Thymus (tissue), 11 donors: ENCODE data around the gene ADAMTS14. TPM values are rescaled to one million over a fixed set of nuclear protein-coding genes. Genes with fewer than 3 reads are reported as not detected.

Experiments used
- DNase-seq, 9 donors: peaks; one replicate each; pipeline ENCODE4 v3.0.0-alpha.2; 2013; ENCODE audit warnings: low spot score in 9 of 9, low read depth in 6 of 9, missing footprints in 1 of 9
- H3K27ac ChIP-seq, 2 donors: one replicate each; pipeline ENCODE4 v1.5.1; 2013; ENCODE audit warnings: control low read depth in 1 of 2, low read depth in 1 of 2, low read length in 1 of 2, mild to moderate bottlenecking in 1 of 2, moderate library complexity in 1 of 2
- H3K27me3 ChIP-seq, 2 donors: one replicate each; pipeline ENCODE4 v1.5.1; 2013; ENCODE audit warnings: low read length in 1 of 2; ENCODE audit not compliant: control insufficient read depth in 2 of 2, insufficient read depth in 1 of 2
- H3K36me3 ChIP-seq, 2 donors: one replicate each; pipeline ENCODE4 v1.5.1; 2013; ENCODE audit warnings: low read length in 1 of 2, mild to moderate bottlenecking in 1 of 2, moderate library complexity in 1 of 2; ENCODE audit not compliant: control insufficient read depth in 2 of 2, insufficient read depth in 2 of 2
- H3K4me1 ChIP-seq, 2 donors: one replicate each; pipeline ENCODE4 v1.5.1; 2013; ENCODE audit warnings: low read length in 2 of 2; ENCODE audit not compliant: control insufficient read depth in 2 of 2, insufficient read depth in 2 of 2
- H3K4me3 ChIP-seq, 2 donors: one replicate each; pipeline ENCODE4 v1.5.1; 2013; ENCODE audit warnings: low read length in 2 of 2, control low read depth in 1 of 2, mild to moderate bottlenecking in 1 of 2
- H3K9me3 ChIP-seq, 2 donors: one replicate each; pipeline ENCODE4 v1.5.1; 2013; ENCODE audit warnings: low read length in 1 of 2, mild to moderate bottlenecking in 1 of 2; ENCODE audit not compliant: control insufficient read depth in 2 of 2, insufficient read depth in 1 of 2
- WGBS: extraction: QIAGEN DNeasy Blood & Tissue Kit; methylation state at CpG from one replicate; pipeline ENCODE4 v1.1.7; 2013; 5-methylcytosine and 5-hydroxymethylcytosine counted together
- polyA plus RNA-seq: library from polyadenylated mRNA; stranded (reverse); fragments of 200-250 nt; gene quantifications from one replicate; pipeline ENCODE4 v1.2.3, GENCODE V29; 2013
- total RNA-seq: library from RNA; stranded (reverse); fragments of 120-200 nt; gene quantifications from one replicate; pipeline ENCODE4 v1.2.4, GENCODE V29; 2013
- donor health status: healthy.

The ADAMTS14 gene
- total and polyA plus RNA-seq, 2 donors, result 1.2 to 1.8 TPM

DNA sequence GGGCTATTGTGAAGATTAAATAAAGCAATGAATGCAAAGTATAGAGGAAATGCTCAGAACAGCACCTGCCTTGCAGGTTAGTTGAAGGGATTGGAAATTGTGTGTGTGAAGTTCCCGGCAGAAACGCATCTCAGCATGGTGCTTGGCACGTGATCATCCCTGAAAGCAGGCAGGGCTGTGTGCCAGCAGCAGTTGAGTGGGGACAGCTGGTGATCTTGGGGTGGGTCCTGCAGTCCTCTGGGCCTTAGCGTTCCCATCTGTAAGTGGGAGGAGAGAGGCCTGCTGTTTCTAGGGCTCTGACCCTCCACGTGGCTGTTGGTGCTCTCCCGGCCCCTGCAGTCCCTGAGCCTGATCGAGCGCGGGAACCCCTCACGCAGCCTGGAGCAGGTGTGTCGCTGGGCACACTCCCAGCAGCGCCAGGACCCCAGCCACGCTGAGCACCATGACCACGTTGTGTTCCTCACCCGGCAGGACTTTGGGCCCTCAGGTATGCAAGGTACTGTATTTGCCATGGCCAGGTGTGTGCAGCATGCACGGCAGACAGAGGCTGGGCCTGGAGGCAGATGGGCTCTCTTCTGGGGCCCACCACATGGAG is 57.6 kb downstream of the ADAMTS14 start:
- no peaks in the 10 kb centered on the region for H3K27me3 ChIP-seq
- H3K36me3 ChIP-seq, result no peaks in the 10 kb centered on the region
- H3K4me3 ChIP-seq, result no peak overlapping the region
- peaks cover 0 to 4% of the 10 kb centered on the region in 2 donors for H3K4me1 ChIP-seq
- no peak overlapping the region for H3K27ac ChIP-seq
- no peaks in the 10 kb centered on the region for H3K9me3 ChIP-seq
- DNase-seq, result no peak
- WGBS, result 95% methylated on average over 16 of the region's 16 CpGs

DNA sequence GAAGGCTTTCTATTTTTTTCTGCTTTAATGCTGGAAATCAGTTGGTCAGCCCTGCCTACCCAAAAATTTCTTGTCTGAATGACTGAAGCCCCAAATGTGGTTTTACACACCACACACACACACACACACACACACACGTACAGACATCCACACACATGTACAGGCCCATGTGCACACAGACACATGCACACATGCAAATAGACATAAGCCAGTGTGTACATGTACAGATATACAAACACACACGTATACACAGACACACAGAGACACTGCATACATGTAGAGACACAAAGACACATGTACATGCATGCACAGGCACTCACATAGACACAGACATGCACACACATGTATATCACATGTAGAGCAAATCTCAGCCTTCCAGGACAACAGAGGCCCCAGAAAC is 58.6 kb downstream of the ADAMTS14 start:
- DNase-seq, result no peak
- H3K9me3 ChIP-seq, result no peaks in the 10 kb centered on the region
- no peak overlapping the region for H3K27ac ChIP-seq
- WGBS, result 92% methylated on average over 2 of the region's 2 CpGs
- no peaks in the 10 kb centered on the region for H3K27me3 ChIP-seq
- H3K36me3 ChIP-seq, result no peaks in the 10 kb centered on the region
- H3K4me1 ChIP-seq, result peaks cover 0 to 4% of the 10 kb centered on the region in 2 donors
- no peak overlapping the region for H3K4me3 ChIP-seq

DNA sequence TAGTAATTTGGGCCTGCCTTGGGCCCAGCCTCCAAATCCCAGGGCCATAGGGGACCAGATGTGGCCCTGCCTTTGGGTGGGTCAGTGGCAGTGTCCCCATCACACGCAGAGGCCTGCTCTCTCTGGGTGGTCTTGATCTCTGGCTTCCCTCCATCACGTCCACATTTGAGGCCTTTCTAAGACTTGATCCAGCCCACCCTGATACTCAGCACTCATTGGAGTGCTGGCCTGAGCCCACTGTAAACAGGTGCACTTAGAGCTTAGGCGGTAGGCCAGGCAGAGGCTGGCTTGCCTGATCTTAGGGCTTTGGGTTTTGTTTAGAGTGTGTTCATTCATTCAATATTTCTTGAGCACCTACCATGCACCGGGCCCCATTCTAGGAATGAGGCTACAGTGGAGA is 60.3 kb downstream of the ADAMTS14 start:
- peaks cover 0 to 4% of the 10 kb centered on the region in 2 donors for H3K4me1 ChIP-seq
- WGBS, result 96% methylated on average over 4 of the region's 4 CpGs
- H3K9me3 ChIP-seq, result no peaks in the 10 kb centered on the region
- no peaks in the 10 kb centered on the region for H3K36me3 ChIP-seq
- H3K4me3 ChIP-seq, result no peak overlapping the region
- DNase-seq, result no peak
- no peak overlapping the region for H3K27ac ChIP-seq
- H3K27me3 ChIP-seq, result no peaks in the 10 kb centered on the region

DNA sequence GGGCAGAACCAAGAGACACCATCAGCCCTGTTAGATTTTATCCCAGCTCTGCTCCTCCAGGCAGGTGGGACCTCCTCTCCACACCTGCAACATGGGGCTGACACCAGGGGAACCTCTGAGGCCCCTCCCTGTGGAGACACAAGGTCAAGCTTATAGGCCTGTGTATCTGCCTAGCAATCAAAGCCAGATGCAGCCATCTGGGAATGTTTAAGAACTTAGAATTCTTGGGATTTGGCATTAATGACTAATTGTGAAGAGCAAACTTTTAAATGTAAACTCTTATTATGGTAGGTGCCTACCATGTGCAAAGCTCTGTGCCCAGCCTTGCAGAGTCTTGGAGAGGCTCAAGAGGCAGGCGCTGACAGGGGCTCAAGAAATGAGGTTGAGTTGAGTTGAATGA is 60.7 kb downstream of the ADAMTS14 start:
- no peak overlapping the region for H3K4me3 ChIP-seq
- WGBS, result 100% methylated on average over 1 of the region's 1 CpG
- H3K36me3 ChIP-seq, result no peaks in the 10 kb centered on the region
- no peak overlapping the region for H3K27ac ChIP-seq
- H3K27me3 ChIP-seq, result no peaks in the 10 kb centered on the region
- DNase-seq, result no peak
- no peaks in the 10 kb centered on the region for H3K9me3 ChIP-seq
- peaks cover 0 to 4% of the 10 kb centered on the region in 2 donors for H3K4me1 ChIP-seq

DNA sequence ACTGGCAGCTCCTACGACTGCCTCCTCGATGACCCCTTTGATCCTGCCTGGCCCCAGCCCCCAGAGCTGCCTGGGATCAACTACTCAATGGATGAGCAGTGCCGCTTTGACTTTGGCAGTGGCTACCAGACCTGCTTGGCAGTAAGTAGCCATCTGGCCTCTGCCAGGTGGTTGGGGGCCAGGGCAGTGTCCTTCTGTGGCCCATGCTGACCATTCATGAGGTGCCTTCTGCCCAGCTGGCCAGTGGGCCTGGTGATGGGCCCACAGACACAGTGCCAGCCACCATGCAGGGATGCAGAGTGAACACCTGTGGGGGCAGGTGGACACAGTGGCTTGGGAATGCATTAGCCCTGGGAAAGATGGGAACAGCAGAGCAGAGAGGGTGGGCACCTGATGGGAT is 62.9 kb downstream of the ADAMTS14 start:
- H3K36me3 ChIP-seq, result no peaks in the 10 kb centered on the region
- DNase-seq, result no peak
- H3K9me3 ChIP-seq, result no peaks in the 10 kb centered on the region
- peaks cover 0 to 4% of the 10 kb centered on the region in 2 donors for H3K4me1 ChIP-seq
- no peak overlapping the region for H3K27ac ChIP-seq
- H3K27me3 ChIP-seq, result no peaks in the 10 kb centered on the region
- WGBS, result 91% methylated on average over 3 of the region's 3 CpGs
- H3K4me3 ChIP-seq, result no peak overlapping the region

DNA sequence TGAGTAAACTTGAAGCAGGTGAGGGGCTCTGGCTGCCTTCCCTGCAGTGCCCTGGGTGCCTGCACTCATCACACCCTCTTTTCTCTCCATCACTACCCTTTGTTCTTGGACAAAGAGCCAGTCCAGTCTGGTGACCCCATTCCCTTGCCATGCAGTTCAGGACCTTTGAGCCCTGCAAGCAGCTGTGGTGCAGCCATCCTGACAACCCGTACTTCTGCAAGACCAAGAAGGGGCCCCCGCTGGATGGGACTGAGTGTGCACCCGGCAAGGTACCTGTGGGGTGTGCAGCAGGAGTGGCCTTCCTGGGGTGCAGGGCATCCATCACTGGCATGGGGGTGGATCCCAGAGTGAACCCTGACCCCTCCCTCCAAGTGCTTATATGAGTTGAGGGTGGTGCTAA is 64.2 kb downstream of the ADAMTS14 start:
- H3K27me3 ChIP-seq, result no peaks in the 10 kb centered on the region
- H3K36me3 ChIP-seq, result no peaks in the 10 kb centered on the region
- H3K4me1 ChIP-seq, result peaks cover 0 to 5% of the 10 kb centered on the region in 2 donors
- no peak overlapping the region for H3K27ac ChIP-seq
- H3K9me3 ChIP-seq, result no peaks in the 10 kb centered on the region
- no peak overlapping the region for H3K4me3 ChIP-seq
- DNase-seq, result no peak
- 98% methylated on average over 3 of the region's 3 CpGs for WGBS

DNA sequence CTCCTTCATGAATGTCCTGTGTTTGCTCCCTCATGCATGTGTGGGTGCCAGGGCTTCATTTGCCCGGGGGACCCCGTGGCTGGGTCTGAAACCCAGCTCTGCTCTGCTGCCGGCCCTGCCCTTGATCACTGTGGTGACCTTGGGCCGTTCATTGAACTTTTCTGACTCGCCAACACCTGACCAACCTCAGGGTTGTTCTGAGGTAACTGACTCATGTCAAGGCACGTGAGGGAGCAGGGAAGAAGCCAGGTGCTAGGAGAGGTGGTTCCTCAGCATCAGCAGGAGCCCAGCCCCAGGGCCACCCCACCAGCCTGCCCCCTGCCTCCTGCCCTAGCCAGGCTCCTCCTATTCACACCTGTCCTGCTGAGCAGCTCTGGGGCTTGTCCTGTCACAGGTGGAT is 64.9 kb downstream of the ADAMTS14 start:
- no peak overlapping the region for H3K4me3 ChIP-seq
- H3K27ac ChIP-seq, result no peak overlapping the region
- 90% methylated on average over 6 of the region's 6 CpGs for WGBS
- peaks cover 0 to 8% of the 10 kb centered on the region in 2 donors for H3K4me1 ChIP-seq
- H3K36me3 ChIP-seq, result no peaks in the 10 kb centered on the region
- no peaks in the 10 kb centered on the region for H3K9me3 ChIP-seq
- DNase-seq, result no peak
- H3K27me3 ChIP-seq, result no peaks in the 10 kb centered on the region

DNA sequence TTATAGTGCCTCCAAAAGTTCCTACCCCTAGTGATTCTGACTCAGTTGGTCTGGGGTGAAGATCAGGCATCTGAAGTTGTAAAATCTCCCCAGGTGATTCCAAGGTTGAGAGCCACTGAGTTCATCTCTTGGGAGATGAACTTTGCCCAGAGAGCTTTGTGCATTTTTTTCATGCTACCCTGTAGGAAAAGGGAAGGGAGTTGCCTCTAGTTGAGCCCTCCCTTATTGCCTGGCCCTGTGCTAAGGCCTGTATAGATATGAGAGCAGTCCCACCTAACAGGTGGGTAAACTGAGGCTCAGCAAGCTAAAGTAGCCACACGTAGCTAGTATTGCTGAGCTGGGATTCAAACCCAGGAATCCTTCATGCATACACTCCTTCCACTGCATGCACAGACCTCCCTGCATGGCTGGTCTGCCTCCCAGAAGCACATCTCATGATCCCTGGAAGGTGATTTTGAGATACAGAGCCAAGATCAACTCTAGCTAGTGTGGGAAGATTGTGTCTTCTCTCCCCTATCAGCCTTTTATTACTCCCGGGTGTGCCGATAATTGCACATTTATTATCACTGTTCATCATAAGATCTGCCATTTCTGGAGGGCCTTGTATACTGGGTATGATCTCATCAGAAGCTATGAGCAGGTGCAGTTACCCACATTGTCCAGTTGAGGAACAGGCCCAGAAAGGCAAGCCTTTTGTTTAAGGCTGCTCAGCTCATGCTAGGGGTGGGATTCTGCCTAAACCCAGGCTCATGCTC is 65.9 kb downstream of the ADAMTS14 start:
- no peak for DNase-seq
- no peak overlapping the region for H3K4me3 ChIP-seq
- no peak overlapping the region for H3K27ac ChIP-seq
- 98% methylated on average over 3 of the region's 3 CpGs for WGBS
- H3K9me3 ChIP-seq, result no peaks in the 10 kb centered on the region
- H3K4me1 ChIP-seq, result peaks cover 0 to 17% of the 10 kb centered on the region in 2 donors
- no peaks in the 10 kb centered on the region for H3K27me3 ChIP-seq
- no peaks in the 10 kb centered on the region for H3K36me3 ChIP-seq

DNA sequence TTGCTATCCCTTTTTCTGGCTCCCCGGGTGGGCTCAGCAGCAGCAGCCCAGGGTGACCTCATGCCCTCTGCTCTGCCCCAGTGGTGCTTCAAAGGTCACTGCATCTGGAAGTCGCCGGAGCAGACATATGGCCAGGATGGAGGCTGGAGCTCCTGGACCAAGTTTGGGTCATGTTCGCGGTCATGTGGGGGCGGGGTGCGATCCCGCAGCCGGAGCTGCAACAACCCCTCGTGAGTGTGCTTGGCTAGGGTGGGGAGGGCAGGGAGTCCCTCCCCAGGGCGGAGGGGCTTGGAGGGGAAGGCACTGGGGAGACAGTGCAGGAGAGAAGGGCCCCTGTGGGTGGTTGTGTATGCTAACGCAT is 66.4 kb downstream of the ADAMTS14 start:
- Histone ChIP-seq H3K27ac (no peak overlapping the region), H3K27me3 (no peaks in the 10 kb centered on the region), H3K9me3 (no peaks in the 10 kb centered on the region), H3K4me1 (peaks cover 0 to 22% of the 10 kb centered on the region in 2 donors), H3K36me3 (no peaks in the 10 kb centered on the region), H3K4me3 (no peak overlapping the region)
- 98% methylated on average over 12 of the region's 12 CpGs for WGBS
- no peak for DNase-seq
